Erythroblast (primary cell): ENCODE data around the gene EIF5AL1.
"Not testable (repeated sequence)": the region's sequence is repeated elsewhere in the genome, so short reads cannot be mapped to it uniquely, and the experiment has no call there.

Experiments used
- GATA1 ChIP-seq: IDR thresholded peaks from 2 replicates; pipeline ENCODE4 v1.6.1; 2011; ENCODE audit warnings: low read depth, mild to moderate bottlenecking, control low read depth, low read length, moderate library complexity
- POLR2A ChIP-seq: IDR thresholded peaks from 2 replicates; pipeline ENCODE4 v1.6.1; 2011; ENCODE audit warnings: mild to moderate bottlenecking, low read length

- TF ChIP-seq POLR2A, GATA1: not testable (repeated sequence)
These were observed 2.9 kb upstream of the EIF5AL1 start for GRCh38 chr10:79509306-79509933.
